Stimulated activated CD4-positive, alpha-beta T cell treated with anti-CD3 and anti-CD28 coated beads, Interleukin-2, amount 100 ng/mL, for 24 hours (primary cell): Measurements from ENCODE around the gene MIF.
"Not testable (repeated sequence)": the region's sequence is repeated elsewhere in the genome, so short reads cannot be mapped to it uniquely, and the experiment has no call there.

Experiments used
- DNase-seq, 2 donors: peaks; one replicate each; pipeline ENCODE4 v3.0.0-alpha.2; 2020

Gene MIF

GRCh38 chr22:23903328-23903971 is 9.3 kb downstream of the MIF start:
- no peak for DNase-seq

DNA sequence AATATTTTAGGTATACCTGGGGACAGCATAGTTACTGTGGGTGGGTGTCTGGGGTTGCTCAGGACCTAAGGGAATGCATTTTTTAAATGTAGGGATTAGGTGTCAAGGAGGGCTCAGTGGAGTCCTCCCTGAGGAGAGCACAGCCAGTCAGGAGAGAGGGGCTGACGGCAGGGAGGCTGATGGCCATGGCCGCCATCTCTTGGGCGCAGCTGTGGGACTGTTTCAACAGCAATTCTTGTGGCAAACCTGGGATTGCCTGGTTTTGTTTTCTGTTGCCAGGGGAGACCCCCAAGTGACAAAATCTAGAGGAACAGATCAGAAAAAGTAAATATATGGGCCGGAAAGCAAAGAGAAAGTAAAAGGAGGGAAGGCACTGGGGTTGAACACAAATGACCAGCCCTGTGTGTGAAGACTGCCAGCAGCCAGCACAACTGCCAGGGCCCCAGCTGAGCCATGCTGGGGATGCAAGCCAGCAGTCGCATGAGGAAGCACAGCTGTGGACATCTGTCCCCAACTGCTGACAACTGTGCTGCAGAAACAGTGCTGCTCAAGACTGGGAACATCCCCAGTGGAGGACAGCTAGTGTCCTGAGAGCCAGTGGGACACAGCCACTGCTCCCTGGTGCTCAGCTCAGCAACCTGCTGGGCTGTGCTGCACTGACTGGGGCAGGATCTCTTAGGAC is 10.5 kb downstream of the MIF start:
- DNase-seq: no peak

GRCh38 chr22:23906641-23907040 is 12.5 kb downstream of the MIF start:
- DNase-seq: no peak

- DNase-seq: not testable (repeated sequence)
Observed at GRCh38 chr22:23907423-23907822, 13.2 kb downstream of the MIF start.

DNA sequence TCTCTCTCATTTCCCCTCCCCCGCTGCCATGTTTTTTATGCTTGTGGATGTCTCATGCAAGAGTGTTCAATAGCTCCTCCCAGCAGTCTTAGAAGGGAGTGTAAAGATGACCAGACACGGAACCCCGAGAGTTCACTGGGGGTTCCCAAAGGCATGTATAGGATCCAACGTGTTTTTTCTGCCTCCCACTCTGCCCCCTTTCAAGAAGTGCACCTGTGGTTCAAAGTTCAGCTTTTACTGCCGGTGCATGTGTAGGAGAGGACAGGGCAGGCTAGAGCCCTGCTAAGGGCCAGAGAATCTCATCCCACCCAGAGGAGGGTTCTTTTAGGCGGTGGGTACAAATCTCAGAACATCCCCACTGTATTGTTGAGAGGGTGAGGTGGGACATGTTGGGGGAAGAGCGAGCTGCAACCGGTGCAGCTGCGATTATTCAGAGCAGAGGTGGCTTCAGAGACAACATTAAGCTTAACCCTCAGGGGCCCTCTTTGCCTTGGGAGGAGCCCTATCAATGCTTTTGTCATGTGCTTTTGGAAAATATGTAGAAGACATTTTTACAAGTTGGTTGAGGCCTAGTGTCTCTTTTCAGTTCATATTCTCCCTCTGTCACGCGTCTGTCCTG is 14.5 kb downstream of the MIF start:
- DNase-seq: no peak

GRCh38 chr22:23909296-23909898 is 15.2 kb downstream of the MIF start:
- no peak for DNase-seq

DNA sequence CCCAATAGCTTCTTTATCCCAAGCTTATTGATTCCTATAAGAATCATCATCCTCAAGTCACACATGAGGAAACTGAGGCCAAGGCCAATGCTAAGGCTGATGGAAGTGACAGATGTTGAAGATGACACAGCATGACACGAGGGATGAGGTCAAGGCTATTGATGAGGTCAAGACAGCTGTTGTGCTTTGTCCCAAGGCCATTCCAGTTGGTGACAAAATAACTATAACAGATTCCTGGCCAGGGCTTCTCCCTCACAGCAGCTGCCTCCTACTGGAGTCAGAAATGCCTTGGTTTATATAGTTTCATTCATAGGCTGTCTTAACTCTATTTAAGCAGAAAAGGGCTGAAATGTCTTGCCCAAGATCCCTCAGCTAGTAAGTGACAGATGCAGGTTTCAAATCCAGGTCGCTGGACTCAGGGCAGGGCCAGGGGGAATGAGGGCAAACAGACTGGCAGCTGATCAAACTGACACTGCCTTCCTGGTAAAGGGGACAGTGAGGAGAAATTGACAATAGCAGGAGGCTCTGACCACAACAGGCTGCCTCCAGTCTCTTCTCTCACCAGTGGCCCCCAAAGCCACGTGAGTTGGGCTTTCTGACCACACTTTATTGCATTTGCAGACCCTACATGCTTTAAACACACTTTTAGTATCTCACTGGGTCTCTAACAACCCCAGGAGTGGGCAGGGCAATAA is 16.5 kb downstream of the MIF start:
- no peak for DNase-seq

GRCh38 chr22:23911318-23911980 is 17.3 kb downstream of the MIF start:
- no peak for DNase-seq

GRCh38 chr22:23912293-23912903 is 18.2 kb downstream of the MIF start:
- DNase-seq: no peak

GRCh38 chr22:23913306-23913660 is 19.1 kb downstream of the MIF start:
- peak; percentile 14 to 27 for DNase-seq

- DNase-seq: peak; percentile 100
Observed at GRCh38 chr22:23913661-23914353, 19.6 kb downstream of the MIF start.

- no peak for DNase-seq
Observed at GRCh38 chr22:23915290-23915689, 21.1 kb downstream of the MIF start.

- DNase-seq: not testable (repeated sequence)
Observed at GRCh38 chr22:23920267-23920611, 26.1 kb downstream of the MIF start.

DNA sequence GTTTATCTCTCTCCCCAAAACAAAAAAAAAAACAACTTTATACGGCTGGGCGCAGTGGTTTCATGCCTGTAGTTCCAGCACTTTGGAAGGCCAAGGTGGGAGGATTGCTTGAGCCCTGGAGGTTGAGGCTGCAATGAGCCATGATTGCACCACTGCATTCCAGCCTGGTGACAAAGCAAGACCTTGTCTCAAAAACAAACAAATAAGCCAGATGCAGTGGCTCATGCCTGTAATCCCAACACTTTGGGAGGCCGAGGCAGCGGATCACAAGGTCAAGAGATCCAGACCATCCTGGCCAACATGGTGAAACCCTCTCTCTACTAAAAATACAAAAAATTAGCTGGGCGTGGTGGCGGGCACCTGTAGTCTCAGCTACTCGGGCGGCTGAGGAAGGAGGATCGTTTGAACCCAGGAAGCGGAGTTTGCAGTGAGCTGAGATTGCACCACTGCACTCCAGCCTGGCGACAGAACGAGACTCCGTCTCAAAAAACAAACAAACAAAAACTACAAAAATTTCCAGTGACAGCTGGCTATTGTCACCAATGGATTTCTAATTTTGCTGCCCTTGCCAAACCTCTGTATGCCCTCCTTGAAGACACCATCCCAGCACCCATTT is 27.5 kb downstream of the MIF start:
- not testable (repeated sequence) for DNase-seq

GRCh38 chr22:23922921-23923320 is 28.7 kb downstream of the MIF start:
- DNase-seq: no peak

GRCh38 chr22:23925020-23925606 is 30.9 kb downstream of the MIF start:
- no peak for DNase-seq

DNA sequence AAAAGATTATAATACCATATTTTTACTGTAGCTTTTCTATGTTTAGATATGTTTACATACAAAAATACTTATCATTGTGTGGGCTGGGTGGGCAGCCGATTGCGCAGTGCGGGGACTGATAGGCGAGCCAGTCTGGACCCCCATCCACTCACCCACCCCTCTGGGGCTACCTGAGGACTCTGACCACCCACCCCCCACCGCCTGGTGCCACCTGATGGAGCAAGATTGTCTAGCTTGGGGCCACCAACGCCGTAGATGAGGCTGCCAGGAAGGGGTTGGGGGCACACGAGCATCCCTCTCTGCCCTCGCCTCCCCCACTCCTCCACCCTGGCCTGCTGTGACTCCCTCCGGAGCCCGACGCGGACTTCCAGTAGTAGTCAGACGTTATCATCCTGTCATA is 32.4 kb downstream of the MIF start:
- DNase-seq: no peak

DNA sequence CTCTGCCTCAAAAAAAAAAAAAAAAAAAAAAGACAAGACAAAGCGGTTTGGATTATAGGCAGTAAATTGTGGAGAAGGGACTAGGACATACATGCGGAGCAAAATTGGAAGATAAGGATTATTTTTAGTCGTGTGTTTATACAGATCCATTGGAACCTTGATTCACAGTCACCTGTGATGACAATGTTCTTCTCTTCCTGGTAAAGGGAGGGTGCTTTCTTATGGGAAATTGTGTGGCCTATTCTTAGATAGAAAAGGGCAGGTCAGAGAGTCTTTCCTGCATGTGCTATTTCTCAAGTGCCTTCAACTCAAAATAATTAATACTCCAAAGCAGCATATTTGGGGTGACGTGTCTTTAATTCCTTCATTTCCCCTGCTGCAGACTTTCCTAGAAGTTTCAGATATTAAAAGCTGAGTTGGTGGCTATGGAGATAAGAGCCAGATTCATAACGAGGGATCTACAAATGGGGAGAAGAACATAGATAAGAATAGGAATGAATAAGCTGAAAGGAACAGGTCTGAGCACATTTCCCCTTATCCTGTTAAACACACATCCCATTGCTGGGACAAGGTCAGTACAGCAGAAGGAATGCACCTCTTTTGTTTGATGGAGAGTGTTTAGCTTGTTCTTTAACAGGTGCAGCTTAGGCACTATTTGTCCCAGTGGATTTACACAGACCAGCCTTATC is 44.3 kb downstream of the MIF start:
- no peak for DNase-seq

DNA sequence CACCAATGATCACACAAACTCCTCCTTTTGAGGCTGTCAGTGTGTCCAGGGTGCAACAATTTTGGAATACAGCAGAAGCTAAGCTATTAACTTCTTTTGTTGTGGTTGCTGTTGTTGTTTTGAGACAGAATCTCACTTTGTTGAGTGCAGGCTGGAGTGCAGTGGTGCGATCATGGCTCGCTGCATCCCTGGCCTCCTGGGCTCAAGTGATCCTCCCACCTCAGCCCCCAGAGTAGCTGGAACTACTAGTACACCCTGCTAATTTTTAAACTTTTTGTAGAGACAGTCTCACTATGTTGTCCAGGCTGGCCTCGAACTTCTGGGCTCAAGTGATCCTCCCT is 44.8 kb downstream of the MIF start:
- no peak for DNase-seq

- not testable (repeated sequence) for DNase-seq
Observed at GRCh38 chr22:23940166-23940565, 46.0 kb downstream of the MIF start.
